ENCODE results near the gene GRIN2A.
A peak's percentile ranks its signal among the peaks of the same experiment; 100 is the strongest.

Gene GRIN2A

GRCh38 chr16:10182222-10183053, at the start of gene GRIN2A:
Gene GRIN2A, minus strand, starts transcription at chr16:10182428. Its CDS starts 2,017 bp downstream, at chr16:10180411.
- Mint-ChIP-seq H3K4me3 (peak within 1 kb of the TSS; percentile 37), H3K36me3 (ENCODE audit: low read depth) (no peaks in the 10 kb centered on the region), H3K27ac (no peak within 1 kb of the TSS), H3K4me1 (ENCODE audit: low read depth) (peaks cover 9% of the 10 kb centered on the region), H3K9me3 (no peaks in the 10 kb centered on the region), H3K27me3 (peaks cover 77% of the 10 kb centered on the region)
- intact Hi-C loops (cut with micrococcal nuclease): loop anchor here (5.0 kb wide), 1 partner anchor 1045 kb away; no protein-coding TSS in a partner anchor

GRCh38 chr16:10231563-10231962, 49.3 kb upstream of the GRIN2A start:
- intact Hi-C loops (cut with micrococcal nuclease): no loop called here
- H3K36me3 Mint-ChIP-seq (ENCODE audit: low read depth): no peaks in the 10 kb centered on the region
- H3K27ac Mint-ChIP-seq: no peak overlapping the region
- peaks cover 6% of the 10 kb centered on the region for H3K27me3 Mint-ChIP-seq
- H3K9me3 Mint-ChIP-seq: peaks cover 22% of the 10 kb centered on the region
- H3K4me3 Mint-ChIP-seq: no peak overlapping the region
- H3K4me1 Mint-ChIP-seq (ENCODE audit: low read depth): peaks cover 6% of the 10 kb centered on the region

- Mint-ChIP-seq H3K9me3 (peaks cover 22% of the 10 kb centered on the region), H3K36me3 (ENCODE audit: low read depth) (no peaks in the 10 kb centered on the region), H3K27me3 (peaks cover 6% of the 10 kb centered on the region), H3K27ac (no peak overlapping the region), H3K4me1 (ENCODE audit: low read depth) (peaks cover 6% of the 10 kb centered on the region), H3K4me3 (no peak overlapping the region)
- intact Hi-C loops (cut with micrococcal nuclease): no loop called here
These were observed 46.6 kb upstream of the GRIN2A start for GRCh38 chr16:10228779-10229178.

GRCh38 chr16:10226987-10227306, 44.7 kb upstream of the GRIN2A start:
- H3K27me3 Mint-ChIP-seq: peaks cover 2% of the 10 kb centered on the region
- intact Hi-C loops (cut with micrococcal nuclease): no loop called here
- no peak overlapping the region for H3K27ac Mint-ChIP-seq
- peaks cover 6% of the 10 kb centered on the region for H3K4me1 Mint-ChIP-seq (ENCODE audit: low read depth)
- H3K9me3 Mint-ChIP-seq: peaks cover 8% of the 10 kb centered on the region
- H3K4me3 Mint-ChIP-seq: no peak overlapping the region
- no peaks in the 10 kb centered on the region for H3K36me3 Mint-ChIP-seq (ENCODE audit: low read depth)

- Mint-ChIP-seq H3K9me3 (peaks cover 2% of the 10 kb centered on the region), H3K4me1 (ENCODE audit: low read depth) (peaks cover 6% of the 10 kb centered on the region), H3K27ac (no peak overlapping the region), H3K27me3 (peaks cover 2% of the 10 kb centered on the region), H3K4me3 (no peak overlapping the region), H3K36me3 (ENCODE audit: low read depth) (no peaks in the 10 kb centered on the region)
- intact Hi-C loops (cut with micrococcal nuclease): no loop called here
These were observed 44.1 kb upstream of the GRIN2A start for GRCh38 chr16:10226141-10226986.

GRCh38 chr16:10225653-10226052, 43.4 kb upstream of the GRIN2A start:
- no peak overlapping the region for H3K27ac Mint-ChIP-seq
- peaks cover 2% of the 10 kb centered on the region for H3K27me3 Mint-ChIP-seq

GRCh38 chr16:10224850-10225249, 42.6 kb upstream of the GRIN2A start:
- H3K27me3 Mint-ChIP-seq: peaks cover 2% of the 10 kb centered on the region
- no peak overlapping the region for H3K27ac Mint-ChIP-seq
- intact Hi-C loops (cut with micrococcal nuclease): no loop called here
- no peak overlapping the region for H3K4me3 Mint-ChIP-seq
- no peaks in the 10 kb centered on the region for H3K36me3 Mint-ChIP-seq (ENCODE audit: low read depth)
- peaks cover 6% of the 10 kb centered on the region for H3K4me1 Mint-ChIP-seq (ENCODE audit: low read depth)
- no peaks in the 10 kb centered on the region for H3K9me3 Mint-ChIP-seq

More at GRCh38 chr16:10225653-10226052, 43.4 kb upstream of the GRIN2A start:
- peaks cover 6% of the 10 kb centered on the region for H3K4me1 Mint-ChIP-seq (ENCODE audit: low read depth)
- no peaks in the 10 kb centered on the region for H3K9me3 Mint-ChIP-seq
- no peaks in the 10 kb centered on the region for H3K36me3 Mint-ChIP-seq (ENCODE audit: low read depth)
- intact Hi-C loops (cut with micrococcal nuclease): no loop called here
- H3K4me3 Mint-ChIP-seq: no peak overlapping the region

- intact Hi-C loops (cut with micrococcal nuclease): no loop called here
- no peaks in the 10 kb centered on the region for H3K36me3 Mint-ChIP-seq (ENCODE audit: low read depth)
- H3K4me3 Mint-ChIP-seq: no peak overlapping the region
- H3K27ac Mint-ChIP-seq: no peak overlapping the region
- H3K4me1 Mint-ChIP-seq (ENCODE audit: low read depth): no peaks in the 10 kb centered on the region
- H3K27me3 Mint-ChIP-seq: no peaks in the 10 kb centered on the region
- no peaks in the 10 kb centered on the region for H3K9me3 Mint-ChIP-seq
These were observed 38.7 kb upstream of the GRIN2A start for GRCh38 chr16:10220942-10221341.

- Mint-ChIP-seq H3K36me3 (ENCODE audit: low read depth) (no peaks in the 10 kb centered on the region), H3K27ac (no peak overlapping the region), H3K27me3 (no peaks in the 10 kb centered on the region), H3K9me3 (no peaks in the 10 kb centered on the region), H3K4me3 (no peak overlapping the region), H3K4me1 (ENCODE audit: low read depth) (no peaks in the 10 kb centered on the region)
- intact Hi-C loops (cut with micrococcal nuclease): no loop called here
These were observed 37.5 kb upstream of the GRIN2A start for GRCh38 chr16:10219742-10220141.

GRCh38 chr16:10218490-10219206, 36.4 kb upstream of the GRIN2A start:
- Mint-ChIP-seq H3K9me3 (no peaks in the 10 kb centered on the region), H3K36me3 (ENCODE audit: low read depth) (no peaks in the 10 kb centered on the region), H3K4me3 (no peak overlapping the region), H3K27me3 (no peaks in the 10 kb centered on the region), H3K4me1 (ENCODE audit: low read depth) (no peaks in the 10 kb centered on the region), H3K27ac (no peak overlapping the region)
- intact Hi-C loops (cut with micrococcal nuclease): no loop called here

- H3K27me3 Mint-ChIP-seq: no peaks in the 10 kb centered on the region
- no peaks in the 10 kb centered on the region for H3K36me3 Mint-ChIP-seq (ENCODE audit: low read depth)
- H3K4me3 Mint-ChIP-seq: no peak overlapping the region
- H3K4me1 Mint-ChIP-seq (ENCODE audit: low read depth): no peaks in the 10 kb centered on the region
- intact Hi-C loops (cut with micrococcal nuclease): no loop called here
- no peaks in the 10 kb centered on the region for H3K9me3 Mint-ChIP-seq
- H3K27ac Mint-ChIP-seq: no peak overlapping the region
These were observed 31.5 kb upstream of the GRIN2A start for GRCh38 chr16:10213748-10214147.

GRCh38 chr16:10210944-10211343, 28.7 kb upstream of the GRIN2A start:
- no peaks in the 10 kb centered on the region for H3K9me3 Mint-ChIP-seq
- no peak overlapping the region for H3K4me3 Mint-ChIP-seq
- H3K4me1 Mint-ChIP-seq (ENCODE audit: low read depth): no peaks in the 10 kb centered on the region
- intact Hi-C loops (cut with micrococcal nuclease): no loop called here
- H3K27ac Mint-ChIP-seq: no peak overlapping the region
- H3K36me3 Mint-ChIP-seq (ENCODE audit: low read depth): no peaks in the 10 kb centered on the region
- no peaks in the 10 kb centered on the region for H3K27me3 Mint-ChIP-seq

GRCh38 chr16:10206865-10207264, 24.6 kb upstream of the GRIN2A start:
- Mint-ChIP-seq H3K4me3 (no peak overlapping the region), H3K9me3 (peaks cover 9% of the 10 kb centered on the region), H3K27me3 (no peaks in the 10 kb centered on the region), H3K4me1 (ENCODE audit: low read depth) (no peaks in the 10 kb centered on the region), H3K36me3 (ENCODE audit: low read depth) (no peaks in the 10 kb centered on the region), H3K27ac (no peak overlapping the region)
- intact Hi-C loops (cut with micrococcal nuclease): no loop called here

GRCh38 chr16:10206215-10206614, 24.0 kb upstream of the GRIN2A start:
- no peaks in the 10 kb centered on the region for H3K27me3 Mint-ChIP-seq
- H3K36me3 Mint-ChIP-seq (ENCODE audit: low read depth): no peaks in the 10 kb centered on the region

More at GRCh38 chr16:10206215-10206614, 24.0 kb upstream of the GRIN2A start:
- H3K27ac Mint-ChIP-seq: no peak overlapping the region
- no peak overlapping the region for H3K4me3 Mint-ChIP-seq
- H3K4me1 Mint-ChIP-seq (ENCODE audit: low read depth): no peaks in the 10 kb centered on the region
- H3K9me3 Mint-ChIP-seq: peaks cover 9% of the 10 kb centered on the region
- intact Hi-C loops (cut with micrococcal nuclease): no loop called here

Measured in dendritic cell treated with granulocyte-macrophage colony-stimulating factor and Interleukin-4, amounts not matched to agents 40 ng/mL and 50 ng/mL, for 4 days (primary cell).